ENCODE measurements around the gene TMC1.

GRCh38 chr9:72589667-72590521 lies 68.5 kb downstream of the TMC1 start:
- TF ChIP-seq, protein P1, sequence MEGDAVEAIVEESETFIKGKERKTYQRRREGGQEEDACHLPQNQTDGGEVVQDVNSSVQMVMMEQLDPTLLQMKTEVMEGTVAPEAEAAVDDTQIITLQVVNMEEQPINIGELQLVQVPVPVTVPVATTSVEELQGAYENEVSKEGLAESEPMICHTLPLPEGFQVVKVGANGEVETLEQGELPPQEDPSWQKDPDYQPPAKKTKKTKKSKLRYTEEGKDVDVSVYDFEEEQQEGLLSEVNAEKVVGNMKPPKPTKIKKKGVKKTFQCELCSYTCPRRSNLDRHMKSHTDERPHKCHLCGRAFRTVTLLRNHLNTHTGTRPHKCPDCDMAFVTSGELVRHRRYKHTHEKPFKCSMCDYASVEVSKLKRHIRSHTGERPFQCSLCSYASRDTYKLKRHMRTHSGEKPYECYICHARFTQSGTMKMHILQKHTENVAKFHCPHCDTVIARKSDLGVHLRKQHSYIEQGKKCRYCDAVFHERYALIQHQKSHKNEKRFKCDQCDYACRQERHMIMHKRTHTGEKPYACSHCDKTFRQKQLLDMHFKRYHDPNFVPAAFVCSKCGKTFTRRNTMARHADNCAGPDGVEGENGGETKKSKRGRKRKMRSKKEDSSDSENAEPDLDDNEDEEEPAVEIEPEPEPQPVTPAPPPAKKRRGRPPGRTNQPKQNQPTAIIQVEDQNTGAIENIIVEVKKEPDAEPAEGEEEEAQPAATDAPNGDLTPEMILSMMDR (IDR thresholded peaks at IDR 0.05 in 4 of 5, conservative IDR thresholded peaks at IDR 0.05 in 1 of 5), result no peak
- no peak for TF ChIP-seq POLR2A (IDR thresholded peaks at IDR 0.05)
